Lower leg skin (tissue), 4 donors: ENCODE measurements around the gene ARMH2. TPM values are rescaled to one million over a fixed set of nuclear protein-coding genes. Genes with fewer than 3 reads are reported as not detected.
"Not testable (repeated sequence)": the region's sequence is repeated elsewhere in the genome, so short reads cannot be mapped to it uniquely, and the experiment has no call there.

Source experiments
- DNase-seq, 2 donors: peaks; one replicate each; pipeline ENCODE4 v3.0.0-alpha.2; 2019; ENCODE audit warnings: low spot score in 2 of 2
- H3K4me3 ChIP-seq: fragments of 200-600 bp; sonication (generic); 2 replicates; pipeline ENCODE4 v1.5.1; 2017; ENCODE audit warnings: mild to moderate bottlenecking, low read depth; ENCODE audit not compliant: poor library complexity, severe bottlenecking
- CTCF ChIP-seq, 3 donors: fragments of 450-650 bp; IDR thresholded peaks; one replicate each; pipeline ENCODE4 v1.5.1; 2016; ENCODE audit warnings: antibody characterized with exemption in 3 of 3, mild to moderate bottlenecking in 3 of 3, moderate library complexity in 2 of 3
- POLR2A ChIP-seq, 2 donors: fragments of 450-650 bp; IDR thresholded peaks; one replicate each; pipeline ENCODE4 v1.6.1; 2016 to 2017; ENCODE audit warnings: antibody characterized with exemption in 2 of 2, mild to moderate bottlenecking in 1 of 2, moderate library complexity in 1 of 2
- WGBS, 2 donors: methylation state at CpG; one replicate each; pipeline ENCODE4 v1.1.5; 2018; 5-methylcytosine and 5-hydroxymethylcytosine counted together
- intact Hi-C: fragments of 100-400 bp; cut with DNase I; formaldehyde crosslinking; loops from one replicate; pipeline ENCODE4 v1.15.0; 2023; ENCODE audit warnings: low total_unique reads
- total RNA-seq, 4 donors: library from RNA; depleted of rRNA; stranded (reverse); fragments of >200 nt; gene quantifications; one replicate each; pipeline ENCODE4 v1.1.0, GENCODE V29; 2016

ARMH2 gene
- total RNA-seq, 4 donors from 2014 or later, result not detected

- intact Hi-C loops, result loop anchor here (10.0 kb wide), 1 partner anchor 177 kb away; no protein-coding TSS in a partner anchor
- WGBS, 2 donors, result 89 to 91% methylated on average over 14 to 16 of the region's 17 CpGs
- DNase-seq, result no peak
- H3K4me3 ChIP-seq, result no peak overlapping the region
- TF ChIP-seq POLR2A (IDR thresholded peaks at IDR 0.05), result no peak
- no peak for TF ChIP-seq CTCF (IDR thresholded peaks at IDR 0.05)
Measured at GRCh38 chr6:24761193-24761835, 37.4 kb downstream of the ARMH2 start.

GRCh38 chr6:24760210-24760609 lies 38.5 kb downstream of the ARMH2 start:
- no peak for DNase-seq
- intact Hi-C loops, result loop anchor here (10.0 kb wide), 1 partner anchor 175 kb away; no protein-coding TSS in a partner anchor
- WGBS, 2 donors, result 94% methylated on average over 5 of the region's 5 CpGs
- no peak overlapping the region for H3K4me3 ChIP-seq
- TF ChIP-seq POLR2A (IDR thresholded peaks at IDR 0.05) (no peak), CTCF (IDR thresholded peaks at IDR 0.05) (no peak)

GRCh38 chr6:24759718-24760117 lies 39.0 kb downstream of the ARMH2 start:
- intact Hi-C loops, result loop anchor here (10.0 kb wide), 1 partner anchor 175 kb away; no protein-coding TSS in a partner anchor
- TF ChIP-seq CTCF (IDR thresholded peaks at IDR 0.05) (no peak), POLR2A (IDR thresholded peaks at IDR 0.05) (no peak)
- DNase-seq, result no peak
- 94 to 97% methylated on average over 3 of the region's 3 CpGs for WGBS, 2 donors
- no peak overlapping the region for H3K4me3 ChIP-seq

GRCh38 chr6:24757611-24758010 lies 41.1 kb downstream of the ARMH2 start:
- no peak for TF ChIP-seq CTCF (IDR thresholded peaks at IDR 0.05)
- intact Hi-C loops, result no loop called here
- WGBS, 2 donors, result 88 to 97% methylated on average over 6 of the region's 6 CpGs
- no peak for DNase-seq
- H3K4me3 ChIP-seq, result no peak overlapping the region

GRCh38 chr6:24755279-24755678 lies 43.4 kb downstream of the ARMH2 start:
- TF ChIP-seq CTCF (IDR thresholded peaks at IDR 0.05) (no peak), POLR2A (IDR thresholded peaks at IDR 0.05) (no peak)
- H3K4me3 ChIP-seq, result no peak overlapping the region
- intact Hi-C loops, result no loop called here
- DNase-seq, result no peak

- H3K4me3 ChIP-seq, intact Hi-C loops, DNase-seq: not testable (repeated sequence)
- WGBS, 2 donors, result 85 to 86% methylated on average over 4 of the region's 4 CpGs
Measured at GRCh38 chr6:24754378-24754777, 44.3 kb downstream of the ARMH2 start.
